ENCODE data around the gene KRT17.

GRCh38 chr17:41647038-41647813 lies 22.9 kb upstream of the KRT17 start:
- TF ChIP-seq CTCF (IDR thresholded peaks at IDR 0.05) = no peak
- no peak for TF ChIP-seq EZH2 (IDR thresholded peaks at IDR 0.05; ENCODE audit: borderline replicate concordance, insufficient read depth, low read depth, low read length, poor library complexity, severe bottlenecking)
